ENCODE results near the gene PLEKHF1.
A peak's percentile ranks its signal among the peaks of the same experiment; 100 is the strongest.

The PLEKHF1 gene

GRCh38 chr19:29680447-29680846 lies 15.2 kb downstream of the PLEKHF1 start:
- peak; percentile 84 for DNase-seq

GRCh38 chr19:29680937-29681336 lies 15.7 kb downstream of the PLEKHF1 start:
- no peak for DNase-seq

- no peak for DNase-seq
These were observed 16.4 kb downstream of the PLEKHF1 start for GRCh38 chr19:29681422-29682235.

GRCh38 chr19:29682236-29682895 lies 17.1 kb downstream of the PLEKHF1 start:
- no peak for DNase-seq

- DNase-seq: no peak
These were observed 17.7 kb downstream of the PLEKHF1 start for GRCh38 chr19:29683009-29683408.

GRCh38 chr19:29685326-29685725 lies 20.1 kb downstream of the PLEKHF1 start:
- DNase-seq: no peak

- no peak for DNase-seq
These were observed 21.1 kb downstream of the PLEKHF1 start for GRCh38 chr19:29686285-29686805.

- DNase-seq: no peak
These were observed 22.1 kb downstream of the PLEKHF1 start for GRCh38 chr19:29687244-29687896.

- no peak for DNase-seq
These were observed 22.9 kb downstream of the PLEKHF1 start for GRCh38 chr19:29687897-29688728.

- peak; percentile 79 for DNase-seq
These were observed 25.6 kb downstream of the PLEKHF1 start for GRCh38 chr19:29690842-29691241.

GRCh38 chr19:29694161-29694560 lies 28.9 kb downstream of the PLEKHF1 start:
- no peak for DNase-seq

GRCh38 chr19:29694669-29695627 lies 29.7 kb downstream of the PLEKHF1 start:
- peak; percentile 83 for DNase-seq

GRCh38 chr19:29695765-29696564 lies 30.7 kb downstream of the PLEKHF1 start:
- DNase-seq: no peak

- no peak for DNase-seq
These were observed 31.2 kb downstream of the PLEKHF1 start for GRCh38 chr19:29696565-29696846.

- DNase-seq: no peak
These were observed 32.4 kb downstream of the PLEKHF1 start for GRCh38 chr19:29697523-29698261.

GRCh38 chr19:29699861-29700260 lies 34.6 kb downstream of the PLEKHF1 start:
- no peak for DNase-seq

GRCh38 chr19:29700498-29700897 lies 35.2 kb downstream of the PLEKHF1 start:
- no peak for DNase-seq

GRCh38 chr19:29702161-29702962 lies 37.1 kb downstream of the PLEKHF1 start:
- no peak for DNase-seq

- no peak for DNase-seq
These were observed 37.7 kb downstream of the PLEKHF1 start for GRCh38 chr19:29702963-29703320.

All from CD4-positive, alpha-beta T cell treated with Interleukin-10 for 1 hour (primary cell).